Skin of body (tissue), 2 donors: Measurements from ENCODE around the gene ZNF691. TPM values are rescaled to one million over a fixed set of nuclear protein-coding genes. Genes with fewer than 3 reads are reported as not detected.
"Not testable (repeated sequence)": the region's sequence is repeated elsewhere in the genome, so short reads cannot be mapped to it uniquely, and the experiment has no call there.

ENCODE experiments used
- DNase-seq: peaks from one replicate; lab custom pipeline; 2025; lab: John Stamatoyannopoulos, UW
- total RNA-seq: library from RNA; depleted of rRNA; stranded (reverse); fragments of >200 nt; gene quantifications from one replicate; pipeline ENCODE4 v1.2.3, GENCODE V29; 2014

ZNF691 gene
- total RNA-seq, 1 donor from 2014 or later = 7.7 TPM

DNA sequence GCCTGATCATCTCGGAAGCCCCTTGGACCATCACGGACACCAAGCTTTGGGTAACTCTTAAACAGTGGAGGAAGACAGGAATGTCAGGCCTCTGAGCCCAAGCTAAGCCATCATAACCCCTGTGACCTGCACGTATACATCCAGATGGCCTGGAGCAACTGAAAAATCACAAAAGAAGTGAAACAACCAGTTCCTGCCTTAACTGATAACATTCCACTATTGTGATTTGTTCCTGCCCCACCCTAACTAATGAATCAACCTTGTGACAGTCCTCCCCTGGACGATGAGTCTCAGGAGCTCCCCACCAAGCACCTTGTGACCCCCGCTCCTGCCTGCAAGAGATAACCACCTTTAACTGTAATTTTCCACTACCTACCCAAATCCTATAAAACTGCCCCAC is 13.0 kb downstream of the ZNF691 start:
- not testable (repeated sequence) for DNase-seq

- no peak for DNase-seq
Measured at GRCh38 chr1:42860339-42861013, 14.1 kb downstream of the ZNF691 start.

- no peak for DNase-seq
Measured at GRCh38 chr1:42861014-42861399, 14.6 kb downstream of the ZNF691 start.

- no peak for DNase-seq
Measured at GRCh38 chr1:42866549-42866948, 20.1 kb downstream of the ZNF691 start.

GRCh38 chr1:42868466-42868865 is 22.1 kb downstream of the ZNF691 start:
- DNase-seq = not testable (repeated sequence)

DNA sequence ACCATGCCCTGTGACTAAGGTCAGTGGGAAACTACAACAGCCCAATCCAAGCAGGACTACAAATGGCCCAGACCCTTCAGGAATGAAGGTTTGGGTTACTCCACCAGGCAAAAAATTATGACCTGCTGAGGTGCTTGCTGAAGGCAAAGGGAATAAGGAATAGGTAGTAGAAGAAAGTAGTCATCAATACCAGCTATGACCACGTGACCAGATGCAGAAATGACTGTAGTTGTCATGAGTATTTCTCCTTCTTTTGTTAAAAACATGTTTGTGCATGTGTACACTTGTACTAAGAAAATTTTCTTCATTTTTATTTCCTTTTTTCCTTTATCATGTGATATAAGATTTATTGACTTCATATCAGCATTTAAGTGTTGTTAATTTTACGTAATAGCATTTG is 22.8 kb downstream of the ZNF691 start:
- not testable (repeated sequence) for DNase-seq

DNA sequence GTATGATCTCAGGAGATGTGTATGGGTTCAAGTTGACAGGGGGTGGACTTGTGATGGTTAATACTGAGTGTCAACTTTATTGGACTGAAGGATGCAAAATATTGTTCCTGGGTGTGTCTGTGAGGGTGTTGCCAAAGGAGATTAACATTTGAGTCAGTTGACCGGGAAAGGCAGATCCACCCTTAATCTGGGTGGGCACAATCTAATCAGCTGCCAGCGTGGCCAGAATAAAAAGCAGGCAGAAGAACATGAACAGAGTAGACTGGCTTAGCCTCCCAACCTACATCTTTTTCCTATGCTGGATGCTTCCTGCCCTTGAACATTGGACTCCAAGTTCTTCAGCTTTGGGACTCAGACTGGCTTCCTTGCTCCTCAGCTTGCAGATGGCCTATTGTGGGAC is 23.3 kb downstream of the ZNF691 start:
- not testable (repeated sequence) for DNase-seq

- not testable (repeated sequence) for DNase-seq
Measured at GRCh38 chr1:42873108-42873507, 26.7 kb downstream of the ZNF691 start.

- DNase-seq = no peak
Measured at GRCh38 chr1:42873670-42874069, 27.3 kb downstream of the ZNF691 start.

GRCh38 chr1:42876009-42876408 is 29.6 kb downstream of the ZNF691 start:
- DNase-seq = no peak

DNA sequence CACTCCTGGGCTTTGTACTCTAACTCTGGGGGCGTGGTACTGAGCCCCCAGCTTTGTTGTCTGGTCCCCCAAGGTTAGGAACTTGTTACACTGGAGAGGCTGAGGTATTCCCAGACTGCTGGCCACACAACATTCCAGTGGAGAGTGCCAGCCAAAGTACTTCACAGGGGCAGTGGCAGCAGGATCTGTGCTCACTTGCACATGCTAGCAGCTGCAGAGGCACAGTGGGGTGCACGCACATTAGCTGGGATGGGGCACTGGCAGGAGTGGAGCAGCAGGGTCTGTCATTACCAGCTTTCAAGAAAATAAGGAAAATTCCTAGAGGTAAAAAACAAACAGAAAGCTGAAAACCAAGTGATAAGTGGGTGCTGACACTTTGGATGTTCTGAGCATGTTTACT is 31.0 kb downstream of the ZNF691 start:
- DNase-seq = no peak

DNA sequence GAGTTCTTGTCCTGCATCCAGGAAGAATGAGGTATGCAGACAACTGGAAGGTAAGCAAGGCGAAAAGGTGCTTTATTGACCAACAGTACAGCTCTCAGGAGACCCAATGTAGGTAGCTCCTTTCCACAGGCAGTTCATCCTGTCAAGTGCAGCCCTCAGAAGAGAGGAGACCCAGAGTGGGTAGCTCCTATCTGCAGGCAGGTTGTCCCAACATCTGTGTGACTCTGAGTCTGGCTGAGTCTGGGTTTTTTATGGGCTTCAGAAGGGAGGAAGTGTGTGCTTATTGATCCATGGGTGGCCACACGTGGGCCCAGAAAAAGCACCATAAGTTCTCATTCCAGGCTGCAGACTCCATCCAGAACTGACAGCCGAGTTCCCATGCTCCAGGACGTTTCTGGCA is 34.0 kb downstream of the ZNF691 start:
- no peak for DNase-seq

DNA sequence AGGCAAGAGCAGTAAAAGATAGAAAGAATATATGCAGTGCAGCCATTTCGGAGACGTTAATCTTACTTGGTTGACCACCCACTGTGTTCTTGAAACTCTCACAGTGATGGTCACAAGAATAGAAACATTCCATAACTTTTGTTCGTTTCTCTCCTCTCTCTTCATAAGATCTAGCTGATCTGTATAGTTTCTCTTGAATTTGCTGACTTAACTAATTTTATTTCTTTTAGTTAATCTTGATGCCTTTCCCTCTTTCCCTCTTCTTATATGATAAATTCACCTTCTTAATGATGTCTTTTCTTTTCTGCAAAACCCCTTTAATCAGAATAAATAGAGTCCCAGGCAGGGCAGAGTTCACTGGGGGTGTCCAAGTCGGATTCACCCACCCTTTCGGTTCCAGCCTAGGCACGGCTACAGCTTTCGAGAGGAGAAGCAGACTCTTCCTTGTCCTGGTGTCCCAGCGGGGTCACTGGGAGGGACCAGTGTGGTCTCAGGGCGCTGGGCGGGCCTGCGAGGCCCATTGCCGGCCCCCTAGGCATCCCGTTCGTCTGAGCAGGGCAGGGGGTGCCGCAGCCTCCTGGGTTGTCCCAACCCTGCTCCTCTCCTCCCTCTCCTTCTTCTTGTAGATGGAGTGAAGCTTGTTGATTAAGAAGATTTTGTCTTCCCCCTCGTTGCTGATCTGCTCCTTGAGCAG is 39.8 kb downstream of the ZNF691 start:
- no peak for DNase-seq

DNA sequence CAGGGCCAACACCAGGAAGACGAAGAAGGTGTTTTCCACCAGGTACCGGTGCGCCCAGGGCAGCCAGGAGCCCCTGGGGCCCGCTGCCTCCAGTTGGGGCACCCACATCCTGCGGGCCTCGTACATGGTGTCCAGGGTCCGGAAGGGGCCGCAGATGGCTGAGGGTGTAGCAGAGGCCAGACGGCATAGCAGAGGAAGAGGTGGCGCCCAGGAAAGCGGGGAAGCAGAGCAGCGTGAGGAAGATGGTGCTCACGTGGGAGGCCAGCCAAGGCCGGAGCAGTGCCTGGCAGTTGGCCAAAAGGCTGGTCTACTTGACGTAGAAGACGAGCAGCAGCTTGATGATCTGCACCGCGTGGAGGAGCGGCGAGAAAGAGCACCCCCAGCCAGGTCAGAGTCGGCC is 40.4 kb downstream of the ZNF691 start:
- no peak for DNase-seq

GRCh38 chr1:42887366-42887765 is 41.0 kb downstream of the ZNF691 start:
- DNase-seq = no peak

DNA sequence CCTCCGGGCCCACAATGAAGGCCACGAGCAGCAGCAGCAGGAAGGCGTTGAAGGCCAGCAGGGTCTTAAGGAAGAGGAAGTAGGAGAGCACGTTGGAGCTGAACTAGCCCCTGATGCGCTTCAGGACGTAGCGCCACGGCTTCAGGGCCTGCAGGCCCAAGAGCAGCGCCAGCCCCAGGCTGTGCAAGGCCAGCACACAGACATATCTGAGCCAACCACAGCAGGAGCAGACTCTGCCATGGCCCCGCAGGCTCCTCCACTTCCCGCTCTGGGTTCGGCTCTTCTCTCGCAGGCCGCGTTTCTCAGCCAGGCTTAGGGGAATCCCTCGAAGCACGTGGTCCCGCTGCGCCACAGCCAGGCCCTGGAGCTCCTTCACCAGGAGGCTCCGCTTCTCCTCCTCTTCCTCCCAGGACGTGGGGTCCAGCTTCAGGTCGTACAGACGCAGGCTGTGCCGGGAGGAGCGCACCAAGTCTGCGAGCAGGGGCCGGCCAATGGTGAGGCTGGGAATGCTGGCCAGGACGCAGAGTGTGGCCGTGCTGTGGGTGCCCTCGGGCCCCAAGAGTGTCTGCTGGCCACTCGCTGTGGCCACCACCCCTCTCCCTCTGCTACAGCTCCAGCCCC is 41.7 kb downstream of the ZNF691 start:
- no peak for DNase-seq

- no peak for DNase-seq
Measured at GRCh38 chr1:42889264-42889663, 42.9 kb downstream of the ZNF691 start.

GRCh38 chr1:42891465-42892138 is 45.2 kb downstream of the ZNF691 start:
- no peak for DNase-seq

- DNase-seq = not testable (repeated sequence)
Measured at GRCh38 chr1:42899960-42900359, 53.5 kb downstream of the ZNF691 start.
